Ectodermal cell (in vitro differentiated cells): Measurements from ENCODE around the gene CCDC174.

Source experiments
- H3K27ac ChIP-seq: 2 replicates; pipeline ENCODE4 v1.7.0; 2013; ENCODE audit warnings: mild to moderate bottlenecking, low read depth, low read length; ENCODE audit not compliant: insufficient read depth, poor library complexity, severe bottlenecking
- H3K27me3 ChIP-seq: 2 replicates; pipeline ENCODE4 v1.7.0; 2013; ENCODE audit warnings: mild to moderate bottlenecking, low read length; ENCODE audit not compliant: insufficient read depth, control insufficient read depth, poor library complexity, severe bottlenecking
- H3K36me3 ChIP-seq: one replicate; pipeline ENCODE4 v1.7.0; 2013; ENCODE audit warnings: low read length; ENCODE audit not compliant: control insufficient read depth, insufficient read depth
- H3K4me1 ChIP-seq: one replicate; pipeline ENCODE4 v1.7.0; 2013; ENCODE audit warnings: low read length; ENCODE audit not compliant: control insufficient read depth, insufficient read depth
- H3K4me3 ChIP-seq: 2 replicates; pipeline ENCODE4 v1.7.0; 2013; ENCODE audit warnings: low read depth, low read length, control low read depth; ENCODE audit not compliant: insufficient read depth
- H3K9me3 ChIP-seq: 2 replicates; pipeline ENCODE4 v1.7.0; 2013; ENCODE audit warnings: mild to moderate bottlenecking, low read length, moderate library complexity; ENCODE audit not compliant: control insufficient read depth
- WGBS, 2 experiments: methylation state at CpG; one replicate each; pipeline ENCODE4 v1.1.7; 2013; ENCODE audit warnings: missing lambda C conversion rate in 2 of 2; 5-methylcytosine and 5-hydroxymethylcytosine counted together

CCDC174 gene

GRCh38 chr3:14676881-14677280 lies 25.3 kb downstream of the CCDC174 start:
- Histone ChIP-seq H3K27me3 (no peaks in the 10 kb centered on the region), H3K4me1 (no peaks in the 10 kb centered on the region), H3K9me3 (no peaks in the 10 kb centered on the region), H3K27ac (no peak overlapping the region), H3K36me3 (peaks cover 7% of the 10 kb centered on the region), H3K4me3 (no peak overlapping the region)
- WGBS, 2 experiments: 86 to 87% methylated on average over 4 of the region's 4 CpGs

GRCh38 chr3:14678015-14678503 lies 26.5 kb downstream of the CCDC174 start:
- Histone ChIP-seq H3K36me3 (no peaks in the 10 kb centered on the region), H3K4me3 (no peak overlapping the region)

GRCh38 chr3:14680115-14680514 lies 28.6 kb downstream of the CCDC174 start:
- Histone ChIP-seq H3K27ac (no peak overlapping the region), H3K4me1 (no peaks in the 10 kb centered on the region), H3K36me3 (no peaks in the 10 kb centered on the region), H3K27me3 (no peaks in the 10 kb centered on the region), H3K9me3 (no peaks in the 10 kb centered on the region), H3K4me3 (no peak overlapping the region)
- 89 to 91% methylated on average over 1 of the region's 1 CpG for WGBS, 2 experiments

More at GRCh38 chr3:14678015-14678503, 26.5 kb downstream of the CCDC174 start:
- H3K9me3 ChIP-seq: no peaks in the 10 kb centered on the region
- no peaks in the 10 kb centered on the region for H3K4me1 ChIP-seq
- H3K27ac ChIP-seq: no peak overlapping the region
- H3K27me3 ChIP-seq: no peaks in the 10 kb centered on the region
- 72 to 74% methylated on average over 7 of the region's 7 CpGs for WGBS, 2 experiments

GRCh38 chr3:14680716-14681115 lies 29.2 kb downstream of the CCDC174 start:
- Histone ChIP-seq H3K27me3 (no peaks in the 10 kb centered on the region), H3K4me1 (no peaks in the 10 kb centered on the region), H3K36me3 (no peaks in the 10 kb centered on the region), H3K9me3 (no peaks in the 10 kb centered on the region), H3K27ac (no peak overlapping the region), H3K4me3 (no peak overlapping the region)
- WGBS, 2 experiments: 90 to 91% methylated on average over 2 of the region's 2 CpGs

GRCh38 chr3:14684447-14684846 lies 32.9 kb downstream of the CCDC174 start:
- H3K4me1 ChIP-seq: no peaks in the 10 kb centered on the region
- 91 to 95% methylated on average over 4 of the region's 4 CpGs for WGBS, 2 experiments
- no peak overlapping the region for H3K27ac ChIP-seq
- no peaks in the 10 kb centered on the region for H3K9me3 ChIP-seq
- H3K27me3 ChIP-seq: no peaks in the 10 kb centered on the region
- H3K4me3 ChIP-seq: no peak overlapping the region
- no peaks in the 10 kb centered on the region for H3K36me3 ChIP-seq

GRCh38 chr3:14685179-14685578 lies 33.6 kb downstream of the CCDC174 start:
- Histone ChIP-seq H3K9me3 (no peaks in the 10 kb centered on the region), H3K4me1 (no peaks in the 10 kb centered on the region), H3K27me3 (no peaks in the 10 kb centered on the region), H3K36me3 (no peaks in the 10 kb centered on the region), H3K27ac (no peak overlapping the region), H3K4me3 (no peak overlapping the region)
- 71 to 100% methylated on average over 1 of the region's 4 CpGs for WGBS, 2 experiments

DNA sequence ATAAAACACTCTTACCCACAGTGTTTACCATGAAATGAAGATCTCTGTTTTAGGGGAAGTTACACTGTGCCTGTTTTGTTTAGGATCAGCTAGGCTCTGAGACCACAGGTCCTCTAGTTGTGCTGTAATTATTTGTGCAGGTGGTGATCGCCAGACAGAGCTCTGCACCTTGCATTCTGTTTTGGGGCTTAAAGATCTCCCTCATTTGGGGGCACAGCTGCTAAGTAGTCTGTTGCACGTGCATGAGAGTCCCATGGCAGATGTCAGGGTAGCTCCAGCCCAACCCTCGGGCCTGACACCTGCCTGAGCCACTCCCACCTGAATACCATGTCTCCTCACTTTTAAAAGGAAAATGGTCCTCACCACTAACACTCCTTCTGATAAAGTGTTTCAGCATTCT lies 35.8 kb downstream of the CCDC174 start:
- no peaks in the 10 kb centered on the region for H3K36me3 ChIP-seq
- no peak overlapping the region for H3K4me3 ChIP-seq
- WGBS, 2 experiments: 68 to 73% methylated on average over 3 of the region's 3 CpGs
- H3K27me3 ChIP-seq: no peaks in the 10 kb centered on the region
- H3K9me3 ChIP-seq: no peaks in the 10 kb centered on the region
- H3K27ac ChIP-seq: no peak overlapping the region
- no peaks in the 10 kb centered on the region for H3K4me1 ChIP-seq

DNA sequence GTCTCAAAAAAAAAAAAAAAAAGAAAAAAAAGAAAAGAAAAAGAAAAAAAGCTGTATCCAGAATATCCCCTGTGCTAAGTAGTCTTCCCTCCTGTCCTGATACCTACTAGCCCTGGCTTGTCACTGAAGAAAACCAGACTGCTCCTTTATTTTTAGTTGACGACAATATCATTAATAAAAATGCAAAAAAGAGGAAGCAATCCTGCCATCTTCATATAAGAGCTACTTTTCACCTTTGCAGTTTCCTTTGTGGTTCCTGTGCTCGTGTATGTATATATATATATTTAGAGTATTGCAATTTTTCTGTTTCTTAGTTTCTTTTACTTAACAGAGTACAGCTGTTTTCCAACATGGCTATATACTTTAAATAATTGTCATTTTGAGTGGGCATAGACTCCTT lies 37.0 kb downstream of the CCDC174 start:
- Histone ChIP-seq H3K27ac (no peak overlapping the region), H3K36me3 (no peaks in the 10 kb centered on the region), H3K9me3 (no peaks in the 10 kb centered on the region), H3K27me3 (no peaks in the 10 kb centered on the region), H3K4me1 (no peaks in the 10 kb centered on the region), H3K4me3 (no peak overlapping the region)
- WGBS, 2 experiments: 80 to 100% methylated on average over 1 of the region's 2 CpGs

DNA sequence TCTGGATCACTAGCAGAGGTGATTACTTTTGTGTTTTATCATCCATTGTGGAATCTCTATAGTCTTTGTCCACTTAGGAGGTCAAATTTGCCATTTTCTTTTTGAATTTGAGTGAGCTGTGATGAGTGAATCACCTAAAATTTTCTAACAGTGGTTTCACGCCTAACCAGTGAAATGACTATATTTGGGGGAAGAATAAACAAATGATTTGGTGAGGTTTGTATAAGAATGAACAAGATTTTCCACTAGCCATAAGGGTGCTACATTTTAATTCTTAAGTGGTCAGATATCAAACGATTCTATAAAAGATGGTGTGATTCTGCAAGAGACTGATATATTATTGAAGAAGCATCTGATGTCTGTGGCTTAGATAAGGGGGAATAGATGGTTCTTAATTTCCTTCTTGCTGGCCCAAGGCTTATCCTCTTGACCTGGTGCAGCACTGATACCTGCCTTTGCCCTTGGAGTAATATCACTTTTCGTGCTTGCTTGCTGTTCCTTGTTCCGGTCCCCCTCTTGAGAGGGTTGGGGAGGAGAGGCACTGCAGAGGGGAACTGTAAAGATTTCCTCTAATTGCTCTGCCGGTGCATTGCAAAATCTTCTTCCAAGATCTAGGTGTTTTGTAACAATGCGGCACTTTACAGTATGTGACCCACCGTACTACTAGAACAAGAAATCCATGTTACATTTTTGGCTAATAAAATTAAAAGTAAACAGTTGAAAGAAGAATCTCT lies 37.9 kb downstream of the CCDC174 start:
- Histone ChIP-seq H3K9me3 (no peaks in the 10 kb centered on the region), H3K27me3 (no peaks in the 10 kb centered on the region), H3K27ac (no peak overlapping the region), H3K36me3 (no peaks in the 10 kb centered on the region), H3K4me3 (no peak overlapping the region), H3K4me1 (no peaks in the 10 kb centered on the region)
- 84 to 88% methylated on average over 7 of the region's 7 CpGs for WGBS, 2 experiments

GRCh38 chr3:14691239-14691638 lies 39.7 kb downstream of the CCDC174 start:
- H3K9me3 ChIP-seq: no peaks in the 10 kb centered on the region
- no peaks in the 10 kb centered on the region for H3K27me3 ChIP-seq
- 92 to 96% methylated on average over 3 of the region's 4 CpGs for WGBS, 2 experiments
- H3K36me3 ChIP-seq: no peaks in the 10 kb centered on the region
- no peak overlapping the region for H3K27ac ChIP-seq
- no peak overlapping the region for H3K4me3 ChIP-seq
- H3K4me1 ChIP-seq: no peaks in the 10 kb centered on the region
